Activated T-cell treated with anti-CD3 and anti-CD28 coated beads, Interleukin-2, amount 50 U/mL, for 72 hours (primary cell): ENCODE data around the gene UNC45B. TPM values are rescaled to one million over a fixed set of nuclear protein-coding genes. Genes with fewer than 3 reads are reported as not detected.
"Not testable (repeated sequence)": the region's sequence is repeated elsewhere in the genome, so short reads cannot be mapped to it uniquely, and the experiment has no call there.

Experiments
- ATAC-seq, 2 donors: fragments of 150-1000 bp; cut with Tn5 transposase; replicated peaks in 1 of 2; 2 replicates each; pipeline ENCODE4 v1.10.0; 2021; ENCODE audit warnings: moderate library complexity in 2 of 2, mild to moderate bottlenecking in 1 of 2
- DNase-seq, 2 donors: peaks; one replicate each; pipeline ENCODE4 v3.0.0; 2021 to 2022; ENCODE audit warnings: mixed read lengths in 1 of 2
- H3K27ac Mint-ChIP-seq: one replicate; pipeline ENCODE4 v1.8.0; 2022; ENCODE audit warnings: mild to moderate bottlenecking, moderate library complexity, mixed read lengths
- H3K27me3 Mint-ChIP-seq: one replicate; pipeline ENCODE4 v1.8.0; 2022; ENCODE audit warnings: low read depth, mixed read lengths
- H3K36me3 Mint-ChIP-seq, 2 donors: one replicate each; pipeline ENCODE4 v1.8.0; 2022; ENCODE audit warnings: mixed read lengths in 2 of 2, mild to moderate bottlenecking in 1 of 2; ENCODE audit not compliant: insufficient read depth in 2 of 2
- H3K4me1 Mint-ChIP-seq: one replicate; pipeline ENCODE4 v1.8.0; 2022; ENCODE audit warnings: low read depth, mixed read lengths
- H3K4me3 Mint-ChIP-seq, 2 donors: one replicate each; pipeline ENCODE4 v1.8.0; 2022; ENCODE audit warnings: mild to moderate bottlenecking in 2 of 2, mixed read lengths in 2 of 2, moderate library complexity in 2 of 2
- H3K9me3 Mint-ChIP-seq, 2 donors: one replicate each; pipeline ENCODE4 v1.8.0; 2022; ENCODE audit warnings: mixed read lengths in 2 of 2
- total RNA-seq, 2 donors: library from RNA; stranded (reverse); gene quantifications; one replicate each; pipeline ENCODE4 v1.2.3, GENCODE V29; 2022

The UNC45B gene
- total RNA-seq, 2 donors from 2014 or later, result 0.05 to 0.07 TPM

GRCh38 chr17:35148144-35148543 lies 527 bp downstream of the UNC45B start:
- Mint-ChIP-seq H3K27me3 (no peaks in the 10 kb centered on the region), H3K4me1 (no peaks in the 10 kb centered on the region), H3K27ac (no peak overlapping the region), H3K36me3 (no peaks in the 10 kb centered on the region), H3K9me3 (no peaks in the 10 kb centered on the region), H3K4me3 (no peak overlapping the region)
- DNase-seq, result no peak
- ATAC-seq, result no peak

DNA sequence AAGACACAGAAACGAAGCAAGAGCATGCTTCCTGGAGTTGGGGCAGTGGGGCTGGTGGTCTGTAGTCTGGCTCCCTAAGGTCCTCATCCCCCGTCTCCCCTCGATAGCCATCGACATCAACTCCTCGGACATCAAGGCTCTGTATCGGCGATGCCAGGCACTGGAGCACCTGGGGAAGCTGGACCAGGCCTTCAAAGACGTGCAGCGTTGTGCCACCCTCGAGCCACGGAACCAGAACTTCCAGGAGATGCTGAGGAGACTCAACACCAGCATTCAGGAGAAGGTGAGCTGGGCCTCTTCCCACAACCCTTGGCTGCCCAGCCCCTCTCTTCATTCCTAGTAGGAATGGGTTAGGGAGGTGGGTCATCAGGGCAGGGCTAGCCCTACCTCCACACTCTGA lies 2.3 kb downstream of the UNC45B start:
- ATAC-seq (no peak), DNase-seq (no peak)
- Mint-ChIP-seq H3K4me1 (no peaks in the 10 kb centered on the region), H3K4me3 (no peak overlapping the region), H3K36me3 (no peaks in the 10 kb centered on the region), H3K27ac (no peak overlapping the region), H3K27me3 (no peaks in the 10 kb centered on the region), H3K9me3 (no peaks in the 10 kb centered on the region)

DNA sequence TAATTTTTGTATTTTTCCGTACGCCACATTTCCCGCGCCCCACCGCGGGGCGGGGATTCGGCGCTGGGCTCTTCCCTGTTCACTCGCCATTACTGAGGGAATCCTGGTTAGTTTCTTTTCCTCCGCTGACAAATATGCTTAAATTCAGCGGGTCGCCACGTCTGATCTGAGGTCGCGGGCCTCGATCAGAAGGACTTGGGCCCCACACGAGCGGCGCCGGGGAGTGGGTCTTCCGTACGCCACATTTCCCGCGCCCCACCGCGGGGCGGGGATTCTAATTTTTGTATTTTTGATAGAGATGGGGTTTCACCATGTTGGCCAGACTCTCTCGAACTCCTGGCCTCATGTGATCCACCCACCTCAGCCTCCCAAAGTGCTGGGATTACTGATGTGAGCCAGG lies 3.5 kb downstream of the UNC45B start:
- H3K27ac Mint-ChIP-seq, ATAC-seq, H3K4me1 Mint-ChIP-seq, DNase-seq, H3K9me3 Mint-ChIP-seq, H3K36me3 Mint-ChIP-seq, H3K4me3 Mint-ChIP-seq, H3K27me3 Mint-ChIP-seq: not testable (repeated sequence)

DNA sequence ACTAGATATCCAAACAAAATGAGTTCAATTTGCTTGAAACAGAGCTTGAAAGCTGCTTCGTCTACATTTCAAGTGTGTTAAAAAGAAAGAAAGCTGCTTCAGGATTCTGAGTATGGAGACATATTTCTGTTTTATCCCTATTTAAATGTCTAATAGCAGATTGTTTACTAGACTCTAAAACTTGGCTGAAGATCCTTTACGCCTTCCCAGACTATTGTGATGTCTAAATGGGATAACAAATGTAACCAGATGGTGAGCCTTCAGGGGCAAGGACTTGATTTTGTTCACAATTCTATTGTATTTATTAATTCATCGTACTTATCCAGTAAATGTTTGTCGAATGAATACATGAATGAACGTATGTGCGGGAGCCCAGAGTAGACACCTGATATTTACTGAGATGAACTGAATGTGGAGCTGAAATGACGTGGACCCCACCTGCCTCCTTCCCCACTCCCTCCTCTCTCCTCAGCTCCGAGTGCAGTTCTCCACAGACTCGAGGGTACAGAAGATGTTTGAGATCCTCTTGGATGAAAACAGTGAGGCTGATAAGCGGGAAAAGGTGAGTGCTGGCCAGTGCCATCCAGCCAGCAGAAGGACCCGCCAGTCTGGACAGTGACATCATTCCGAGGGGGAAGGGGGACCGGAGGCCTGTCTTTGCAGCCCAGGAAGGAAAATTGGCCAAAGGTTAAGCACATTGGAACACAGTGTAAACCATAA lies 5.0 kb downstream of the UNC45B start:
- Mint-ChIP-seq H3K36me3 (no peaks in the 10 kb centered on the region), H3K9me3 (no peaks in the 10 kb centered on the region), H3K27ac (no peak overlapping the region), H3K27me3 (no peaks in the 10 kb centered on the region), H3K4me3 (no peak overlapping the region), H3K4me1 (peaks cover 5% of the 10 kb centered on the region)
- no peak for ATAC-seq
- no peak for DNase-seq

DNA sequence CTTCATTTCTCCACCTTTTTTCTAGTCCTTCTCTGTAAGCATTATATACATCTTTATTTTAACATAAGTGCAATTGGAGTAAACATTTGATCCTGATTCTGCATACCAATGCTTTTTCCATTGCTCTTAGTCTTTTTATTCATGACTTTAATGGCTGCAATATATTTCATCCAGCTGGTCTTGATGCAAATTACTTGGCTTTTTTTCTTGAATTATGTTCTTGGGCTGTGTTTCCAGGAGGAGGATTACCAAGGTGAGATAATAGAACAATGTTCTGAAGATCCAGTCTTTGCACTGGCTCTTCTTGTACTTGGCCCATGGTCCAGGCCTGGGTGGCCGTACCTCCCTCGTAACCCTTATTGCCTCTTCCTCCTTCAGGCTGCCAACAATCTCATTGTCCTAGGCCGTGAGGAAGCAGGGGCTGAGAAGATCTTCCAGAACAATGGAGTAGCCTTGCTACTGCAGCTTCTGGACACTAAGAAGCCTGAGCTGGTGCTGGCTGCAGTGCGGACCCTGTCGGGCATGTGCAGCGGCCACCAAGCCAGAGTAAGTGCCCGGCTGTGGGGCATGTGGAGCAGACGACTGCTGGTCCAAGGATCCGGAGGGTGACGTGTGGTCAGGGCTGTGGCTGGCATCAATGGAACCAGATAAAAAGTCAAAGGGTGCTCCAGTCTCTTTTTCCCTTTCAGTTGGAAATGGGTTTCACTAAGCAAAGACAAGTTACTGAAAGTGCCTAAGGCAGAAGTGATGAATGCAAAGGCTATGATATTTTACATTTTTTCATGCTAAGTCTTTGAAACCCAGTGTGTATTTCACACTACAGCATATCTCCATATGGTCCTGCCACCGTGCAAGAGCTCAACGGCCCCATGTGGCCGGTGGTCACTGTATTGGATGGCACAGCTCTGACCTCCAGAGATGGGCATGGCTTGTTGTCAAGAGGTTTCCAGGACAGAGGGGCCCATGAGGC lies 6.9 kb downstream of the UNC45B start:
- H3K9me3 Mint-ChIP-seq, result no peaks in the 10 kb centered on the region
- H3K4me3 Mint-ChIP-seq, result no peak overlapping the region

DNA sequence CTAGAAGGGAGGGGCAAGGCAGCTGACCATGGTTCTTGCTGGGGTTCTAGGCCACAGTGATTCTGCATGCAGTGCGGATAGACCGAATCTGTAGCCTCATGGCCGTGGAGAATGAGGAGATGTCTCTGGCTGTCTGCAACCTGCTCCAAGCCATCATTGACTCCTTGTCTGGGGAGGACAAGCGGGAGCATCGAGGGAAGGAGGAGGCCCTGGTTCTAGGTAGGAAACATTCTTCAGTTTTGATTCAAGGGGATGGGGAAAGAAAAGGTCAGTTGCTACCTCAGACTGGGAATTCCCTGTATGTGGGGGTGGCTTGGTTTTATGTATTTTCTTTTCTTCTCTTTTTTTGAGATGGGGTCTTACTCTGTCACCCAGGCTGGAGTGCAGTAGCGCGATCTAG lies 7.6 kb downstream of the UNC45B start:
- no peak overlapping the region for H3K4me3 Mint-ChIP-seq
- ATAC-seq, result no peak

More for the DNA sequence above, 6.9 kb downstream of the UNC45B start:
- no peaks in the 10 kb centered on the region for H3K36me3 Mint-ChIP-seq
- H3K27ac Mint-ChIP-seq, result no peak overlapping the region
- ATAC-seq (no peak), DNase-seq (no peak)
- H3K4me1 Mint-ChIP-seq, result peaks cover 7% of the 10 kb centered on the region
- H3K27me3 Mint-ChIP-seq, result no peaks in the 10 kb centered on the region

GRCh38 chr17:35159940-35160339 lies 12.3 kb downstream of the UNC45B start:
- Mint-ChIP-seq H3K4me3 (peak overlapping the region in 1 of 2 donors; percentile 63), H3K27me3 (no peaks in the 10 kb centered on the region), H3K9me3 (no peaks in the 10 kb centered on the region), H3K27ac (no peak overlapping the region), H3K4me1 (peaks cover 45% of the 10 kb centered on the region), H3K36me3 (no peaks in the 10 kb centered on the region)
- ATAC-seq (no peak), DNase-seq (no peak)

More for the DNA sequence above, 7.6 kb downstream of the UNC45B start:
- peaks cover 15% of the 10 kb centered on the region for H3K4me1 Mint-ChIP-seq
- H3K27ac Mint-ChIP-seq, result no peak overlapping the region
- H3K36me3 Mint-ChIP-seq, result no peaks in the 10 kb centered on the region
- no peak for DNase-seq
- no peaks in the 10 kb centered on the region for H3K27me3 Mint-ChIP-seq
- H3K9me3 Mint-ChIP-seq, result no peaks in the 10 kb centered on the region

- Mint-ChIP-seq H3K4me1 (peaks cover 51% of the 10 kb centered on the region), H3K27ac (peak overlapping the region; percentile 35), H3K4me3 (peak overlapping the region; percentile 63), H3K9me3 (no peaks in the 10 kb centered on the region), H3K27me3 (no peaks in the 10 kb centered on the region), H3K36me3 (no peaks in the 10 kb centered on the region)
- DNase-seq (no peak), ATAC-seq (peak; percentile 57 to 64)
These were observed 13.0 kb downstream of the UNC45B start for GRCh38 chr17:35160354-35161201.

GRCh38 chr17:35161281-35161761 lies 13.7 kb downstream of the UNC45B start:
- Mint-ChIP-seq H3K27ac (peak overlapping the region; percentile 35), H3K4me1 (peaks cover 47% of the 10 kb centered on the region), H3K36me3 (no peaks in the 10 kb centered on the region), H3K27me3 (no peaks in the 10 kb centered on the region), H3K9me3 (no peaks in the 10 kb centered on the region), H3K4me3 (peak overlapping the region; percentile 63)
- ATAC-seq (peak; percentile 46 to 78), DNase-seq (no peak)

- DNase-seq, result no peak
- Mint-ChIP-seq H3K9me3 (no peaks in the 10 kb centered on the region), H3K27ac (no peak overlapping the region), H3K4me3 (no peak overlapping the region), H3K4me1 (peaks cover 51% of the 10 kb centered on the region), H3K27me3 (no peaks in the 10 kb centered on the region), H3K36me3 (no peaks in the 10 kb centered on the region)
- ATAC-seq, result no peak
These were observed 15.1 kb downstream of the UNC45B start for GRCh38 chr17:35162755-35163154.

DNA sequence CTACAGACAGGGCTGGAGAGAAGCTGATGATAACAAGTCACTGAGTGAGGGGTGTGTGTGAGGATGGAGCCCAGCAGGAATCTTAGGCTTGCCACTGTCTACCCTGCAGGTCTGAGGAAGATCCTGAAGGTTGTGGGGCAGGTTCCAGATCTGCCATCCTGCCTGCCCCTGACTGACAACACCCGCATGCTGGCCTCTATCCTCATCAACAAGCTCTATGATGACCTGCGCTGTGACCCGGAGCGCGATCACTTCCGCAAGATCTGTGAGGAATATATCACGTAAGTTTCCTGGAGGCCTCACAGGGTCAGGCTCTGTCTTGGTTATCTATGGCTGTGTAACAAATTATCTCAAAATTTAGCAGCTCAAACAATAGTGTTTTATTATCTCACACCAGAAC lies 16.3 kb downstream of the UNC45B start:
- no peaks in the 10 kb centered on the region for H3K9me3 Mint-ChIP-seq
- no peak overlapping the region for H3K4me3 Mint-ChIP-seq
- no peak overlapping the region for H3K27ac Mint-ChIP-seq
- H3K4me1 Mint-ChIP-seq, result peaks cover 58% of the 10 kb centered on the region
- no peak for DNase-seq
- ATAC-seq, result no peak
- no peaks in the 10 kb centered on the region for H3K36me3 Mint-ChIP-seq
- H3K27me3 Mint-ChIP-seq, result no peaks in the 10 kb centered on the region

GRCh38 chr17:35164716-35165115 lies 17.1 kb downstream of the UNC45B start:
- Mint-ChIP-seq H3K4me1 (peaks cover 53% of the 10 kb centered on the region), H3K27ac (no peak overlapping the region), H3K9me3 (no peaks in the 10 kb centered on the region), H3K4me3 (no peak overlapping the region), H3K27me3 (no peaks in the 10 kb centered on the region), H3K36me3 (no peaks in the 10 kb centered on the region)
- DNase-seq (no peak), ATAC-seq (no peak)
